HUES64 (cell line): Measurements from ENCODE around the gene UROC1.

ENCODE experiments used
- H3K27ac ChIP-seq: 2 replicates; pipeline ENCODE4 v1.7.0; 2013; ENCODE audit warnings: low read depth, low read length, inconsistent platforms
- H3K27me3 ChIP-seq: 2 replicates; pipeline ENCODE4 v1.6.1; 2013; ENCODE audit warnings: mild to moderate bottlenecking, low read length; ENCODE audit not compliant: insufficient read depth
- H3K36me3 ChIP-seq: 2 replicates; pipeline ENCODE4 v1.6.1; 2013; ENCODE audit warnings: mild to moderate bottlenecking, low read length; ENCODE audit not compliant: insufficient read depth
- H3K4me1 ChIP-seq: 2 replicates; pipeline ENCODE4 v1.6.1; 2013; ENCODE audit warnings: mild to moderate bottlenecking, low read length, moderate library complexity; ENCODE audit not compliant: insufficient read depth
- H3K4me3 ChIP-seq: 2 replicates; pipeline ENCODE4 v1.5.1; 2013; ENCODE audit warnings: mild to moderate bottlenecking, low read length, moderate library complexity
- H3K9ac ChIP-seq: 2 replicates; pipeline ENCODE4 v1.6.1; 2013; ENCODE audit warnings: mild to moderate bottlenecking, low read depth, low read length
- H3K9me3 ChIP-seq: 2 replicates; pipeline ENCODE4 v1.6.1; 2013; ENCODE audit warnings: low read depth, low read length; ENCODE audit not compliant: insufficient read depth
- WGBS: fragments of 150-250, 120-280 bp; methylation state at CpG from one replicate; pipeline ENCODE4 v1.1.7; 2013; ENCODE audit warnings: missing lambda C conversion rate; 5-methylcytosine and 5-hydroxymethylcytosine counted together

UROC1 gene

GRCh38 chr3:126463521-126463920, 54.1 kb downstream of the UROC1 start:
- Histone ChIP-seq H3K27me3 (no peaks in the 10 kb centered on the region), H3K27ac (no peak overlapping the region), H3K9me3 (no peaks in the 10 kb centered on the region), H3K9ac (no peak overlapping the region), H3K36me3 (peaks cover 98% of the 10 kb centered on the region), H3K4me1 (no peaks in the 10 kb centered on the region), H3K4me3 (no peak overlapping the region)
- 94% methylated on average over 2 of the region's 2 CpGs for WGBS

- peaks cover 96% of the 10 kb centered on the region for H3K36me3 ChIP-seq
- WGBS: 94% methylated on average over 17 of the region's 17 CpGs
- H3K27me3 ChIP-seq: no peaks in the 10 kb centered on the region
- no peaks in the 10 kb centered on the region for H3K4me1 ChIP-seq
- no peak overlapping the region for H3K4me3 ChIP-seq
- no peak overlapping the region for H3K9ac ChIP-seq
- H3K9me3 ChIP-seq: no peaks in the 10 kb centered on the region
- H3K27ac ChIP-seq: no peak overlapping the region
Observed at GRCh38 chr3:126461450-126462070, 56.0 kb downstream of the UROC1 start.

GRCh38 chr3:126460381-126460780, 57.2 kb downstream of the UROC1 start:
- Histone ChIP-seq H3K9me3 (no peaks in the 10 kb centered on the region), H3K9ac (no peak overlapping the region), H3K27me3 (no peaks in the 10 kb centered on the region), H3K4me1 (no peaks in the 10 kb centered on the region), H3K4me3 (no peak overlapping the region), H3K27ac (no peak overlapping the region), H3K36me3 (peaks cover 94% of the 10 kb centered on the region)
- WGBS: 87% methylated on average over 7 of the region's 7 CpGs

- Histone ChIP-seq H3K4me3 (no peak overlapping the region), H3K27me3 (no peaks in the 10 kb centered on the region), H3K9ac (no peak overlapping the region), H3K9me3 (no peaks in the 10 kb centered on the region), H3K36me3 (peaks cover 94% of the 10 kb centered on the region), H3K4me1 (no peaks in the 10 kb centered on the region), H3K27ac (no peak overlapping the region)
- WGBS: 94% methylated on average over 9 of the region's 9 CpGs
Observed at GRCh38 chr3:126459763-126460127, 57.8 kb downstream of the UROC1 start.

GRCh38 chr3:126459111-126459762, 58.3 kb downstream of the UROC1 start:
- Histone ChIP-seq H3K27ac (no peak overlapping the region), H3K9me3 (no peaks in the 10 kb centered on the region), H3K4me1 (no peaks in the 10 kb centered on the region), H3K9ac (no peak overlapping the region), H3K4me3 (no peak overlapping the region), H3K27me3 (no peaks in the 10 kb centered on the region), H3K36me3 (peaks cover 94% of the 10 kb centered on the region)
- 95% methylated on average over 7 of the region's 7 CpGs for WGBS

GRCh38 chr3:126456766-126457388, 60.7 kb downstream of the UROC1 start:
- Histone ChIP-seq H3K9me3 (no peaks in the 10 kb centered on the region), H3K27ac (no peak overlapping the region), H3K9ac (no peak overlapping the region), H3K27me3 (no peaks in the 10 kb centered on the region), H3K4me1 (no peaks in the 10 kb centered on the region), H3K36me3 (peaks cover 91% of the 10 kb centered on the region), H3K4me3 (no peak overlapping the region)
- 92% methylated on average over 12 of the region's 12 CpGs for WGBS

GRCh38 chr3:126456211-126456610, 61.4 kb downstream of the UROC1 start:
- H3K9me3 ChIP-seq: no peaks in the 10 kb centered on the region
- 83% methylated on average over 4 of the region's 4 CpGs for WGBS
- H3K9ac ChIP-seq: no peak overlapping the region
- H3K36me3 ChIP-seq: peaks cover 91% of the 10 kb centered on the region
- no peak overlapping the region for H3K4me3 ChIP-seq
- no peaks in the 10 kb centered on the region for H3K27me3 ChIP-seq
- no peaks in the 10 kb centered on the region for H3K4me1 ChIP-seq
- H3K27ac ChIP-seq: no peak overlapping the region

GRCh38 chr3:126454437-126455198, 63.0 kb downstream of the UROC1 start:
- H3K36me3 ChIP-seq: peaks cover 88% of the 10 kb centered on the region
- no peaks in the 10 kb centered on the region for H3K27me3 ChIP-seq
- H3K27ac ChIP-seq: no peak overlapping the region

GRCh38 chr3:126454025-126454424, 63.5 kb downstream of the UROC1 start:
- H3K27ac ChIP-seq: no peak overlapping the region
- no peak overlapping the region for H3K9ac ChIP-seq
- H3K9me3 ChIP-seq: no peaks in the 10 kb centered on the region
- WGBS: no CpG with 5 or more reads among the region's 1 CpG
- no peaks in the 10 kb centered on the region for H3K4me1 ChIP-seq
- H3K4me3 ChIP-seq: no peak overlapping the region
- H3K36me3 ChIP-seq: peaks cover 86% of the 10 kb centered on the region
- no peaks in the 10 kb centered on the region for H3K27me3 ChIP-seq

More at GRCh38 chr3:126454437-126455198, 63.0 kb downstream of the UROC1 start:
- Histone ChIP-seq H3K4me1 (no peaks in the 10 kb centered on the region), H3K9me3 (no peaks in the 10 kb centered on the region), H3K9ac (no peak overlapping the region), H3K4me3 (no peak overlapping the region)
- 96% methylated on average over 6 of the region's 6 CpGs for WGBS

- H3K27me3 ChIP-seq: no peaks in the 10 kb centered on the region
- no peak overlapping the region for H3K4me3 ChIP-seq
- no peaks in the 10 kb centered on the region for H3K4me1 ChIP-seq
- no peak overlapping the region for H3K9ac ChIP-seq
- H3K9me3 ChIP-seq: no peaks in the 10 kb centered on the region
- WGBS: 97% methylated on average over 7 of the region's 9 CpGs
- H3K36me3 ChIP-seq: peaks cover 70% of the 10 kb centered on the region
- H3K27ac ChIP-seq: no peak overlapping the region
Observed at GRCh38 chr3:126452213-126452612, 65.4 kb downstream of the UROC1 start.

GRCh38 chr3:126451511-126451910, 66.1 kb downstream of the UROC1 start:
- Histone ChIP-seq H3K36me3 (peaks cover 63% of the 10 kb centered on the region), H3K4me3 (no peak overlapping the region), H3K27ac (no peak overlapping the region), H3K9ac (no peak overlapping the region), H3K9me3 (no peaks in the 10 kb centered on the region), H3K27me3 (no peaks in the 10 kb centered on the region), H3K4me1 (peaks cover 3% of the 10 kb centered on the region)
- WGBS: 96% methylated on average over 12 of the region's 12 CpGs
